D341Med (cell line): Measurements from ENCODE around the gene MEF2A.

Experiments
- DNase-seq: peaks from one replicate; pipeline ENCODE4 v3.0.0; 2012; ENCODE audit warnings: low spot score

MEF2A gene

DNA sequence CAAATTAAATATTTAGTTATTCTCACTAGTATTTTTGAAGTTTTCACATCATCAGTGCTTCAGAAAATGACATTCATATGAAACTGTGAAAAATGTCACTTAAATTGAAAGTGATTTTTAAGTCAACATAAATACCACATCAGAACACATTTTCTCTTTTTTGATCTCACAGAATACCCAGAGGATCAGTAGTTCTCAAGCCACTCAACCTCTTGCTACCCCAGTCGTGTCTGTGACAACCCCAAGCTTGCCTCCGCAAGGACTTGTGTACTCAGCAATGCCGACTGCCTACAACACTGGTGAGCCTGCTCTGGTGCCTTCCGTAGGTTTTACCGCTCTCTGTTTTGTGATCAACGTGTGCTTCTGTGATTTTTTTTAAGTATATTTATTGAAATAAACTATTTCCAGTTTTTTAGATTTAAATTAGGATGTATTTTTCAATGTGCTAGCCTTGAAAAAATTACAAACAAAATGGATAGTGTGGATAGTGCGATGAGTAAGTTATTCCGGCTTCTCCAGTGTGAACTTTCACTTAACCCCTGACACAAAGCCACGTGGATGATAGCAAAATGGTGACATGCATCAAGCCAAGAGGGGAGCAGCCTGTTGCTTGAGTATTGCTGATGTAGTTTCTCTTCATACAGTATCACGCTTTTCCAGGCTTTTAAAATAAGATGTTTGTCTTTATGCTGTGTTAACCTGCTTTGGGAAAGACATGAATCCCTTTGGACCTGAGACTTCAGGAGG, 140.9 kb downstream of the MEF2A start:
- DNase-seq, result no peak

DNA sequence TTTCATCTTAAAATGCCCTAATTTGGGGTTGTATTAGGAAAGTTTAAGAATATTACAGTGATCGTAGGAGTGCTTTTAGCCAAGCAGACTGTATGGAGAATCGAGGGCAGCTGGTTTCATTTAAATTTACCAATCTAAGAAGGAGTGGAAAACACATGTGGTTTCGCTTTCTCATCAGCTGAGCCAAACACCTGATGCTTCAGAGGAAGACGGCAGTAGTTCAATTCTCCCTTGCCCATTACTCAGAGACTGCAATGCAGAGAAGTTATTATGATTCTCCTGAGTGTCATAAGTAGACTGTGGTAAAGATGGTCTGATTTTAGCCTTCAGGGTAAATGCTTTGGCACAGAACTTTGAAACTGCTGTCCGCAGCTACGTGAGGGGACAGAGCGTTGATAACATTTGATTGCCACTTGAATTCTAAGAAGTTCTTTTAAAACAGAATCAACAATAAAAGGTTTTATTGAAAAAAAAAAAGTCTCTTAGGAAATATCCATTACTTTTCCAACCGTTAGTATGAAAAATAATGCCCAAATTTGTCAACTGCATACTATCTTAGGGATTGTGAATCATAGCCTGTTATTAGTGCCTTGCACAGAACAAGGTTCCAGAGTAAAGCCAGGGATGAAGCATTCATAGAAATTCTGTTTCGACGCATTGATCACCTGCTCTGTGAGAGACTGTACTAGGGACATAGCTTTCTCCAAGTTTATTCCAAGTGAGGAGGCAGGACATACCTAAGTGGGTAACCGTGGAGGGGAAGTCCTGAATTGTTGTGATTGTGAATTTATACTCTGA, 141.9 kb downstream of the MEF2A start:
- no peak for DNase-seq

DNA sequence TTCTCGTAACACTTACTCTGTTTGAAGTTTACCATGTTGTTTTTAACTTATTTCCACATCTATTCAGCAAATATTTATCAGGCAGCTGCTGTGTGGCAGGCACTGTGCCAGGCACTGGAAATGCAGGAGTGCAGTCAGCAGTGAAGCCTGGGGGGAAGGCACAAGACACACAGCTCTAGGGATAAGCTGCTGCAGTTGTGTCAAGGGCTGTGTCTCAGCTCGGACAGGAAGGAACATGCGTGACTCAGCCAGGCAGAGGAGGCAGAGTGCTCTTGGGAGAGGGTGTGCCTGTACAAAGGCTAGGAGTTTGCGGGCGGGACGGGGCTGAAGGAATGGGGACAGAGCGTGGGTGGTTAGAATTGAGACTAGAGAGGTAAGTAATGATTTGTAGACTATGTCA, 142.8 kb downstream of the MEF2A start:
- no peak for DNase-seq

DNA sequence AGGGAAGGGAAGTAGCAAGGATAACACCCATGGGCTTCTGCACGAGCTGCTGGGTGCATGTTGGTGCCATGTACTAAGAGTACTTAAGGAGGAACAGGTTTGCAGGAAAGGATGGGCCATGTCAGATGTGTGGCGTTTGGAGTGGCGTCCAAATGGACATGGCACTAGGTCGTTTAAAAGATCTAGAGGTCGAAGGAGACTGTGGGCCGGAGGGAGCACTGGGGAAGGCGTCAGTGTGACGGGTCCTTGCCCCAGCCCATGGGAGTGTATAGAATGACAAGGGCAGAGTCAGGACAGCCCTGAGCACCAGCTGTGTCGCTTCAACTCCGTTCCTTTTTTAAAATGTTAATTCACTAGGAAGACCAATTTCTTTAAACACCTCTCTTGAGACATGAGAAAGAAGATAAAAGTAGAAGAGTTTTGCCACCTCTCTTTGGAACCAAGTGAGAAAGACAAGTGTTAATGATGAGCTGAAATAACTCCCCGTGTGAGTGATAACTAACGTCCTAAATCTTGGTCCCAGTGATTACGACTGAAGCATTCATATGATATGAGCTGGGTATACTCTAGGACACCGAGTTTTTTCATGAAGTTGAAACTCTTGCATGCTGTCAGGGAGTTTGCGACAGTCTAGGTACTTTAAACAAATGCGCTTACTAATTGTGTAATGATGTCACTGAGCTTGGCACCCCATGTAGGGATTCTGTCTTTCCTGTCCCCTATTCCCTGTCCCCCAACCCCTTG, 143.6 kb downstream of the MEF2A start:
- DNase-seq, result no peak

DNA sequence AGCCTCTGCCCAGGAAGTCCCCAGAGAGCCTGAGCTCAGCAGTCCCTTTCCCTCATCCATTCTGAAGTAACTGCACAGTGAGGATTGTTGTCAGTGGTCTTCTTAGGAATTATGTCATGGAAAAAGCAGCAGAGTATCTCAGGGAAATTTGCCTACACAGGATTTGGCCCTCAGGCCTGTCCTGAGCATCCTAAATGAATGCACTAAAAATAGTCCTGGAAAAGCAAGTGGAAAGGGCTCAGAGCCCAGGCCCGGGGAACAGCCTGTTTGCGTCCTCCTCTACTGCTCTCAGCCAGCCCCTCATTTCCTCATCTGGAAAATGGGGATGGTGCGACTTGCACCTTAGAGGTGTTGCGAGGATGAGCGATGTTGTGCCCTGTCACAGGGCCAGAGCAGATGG, 145.8 kb downstream of the MEF2A start:
- no peak for DNase-seq

DNA sequence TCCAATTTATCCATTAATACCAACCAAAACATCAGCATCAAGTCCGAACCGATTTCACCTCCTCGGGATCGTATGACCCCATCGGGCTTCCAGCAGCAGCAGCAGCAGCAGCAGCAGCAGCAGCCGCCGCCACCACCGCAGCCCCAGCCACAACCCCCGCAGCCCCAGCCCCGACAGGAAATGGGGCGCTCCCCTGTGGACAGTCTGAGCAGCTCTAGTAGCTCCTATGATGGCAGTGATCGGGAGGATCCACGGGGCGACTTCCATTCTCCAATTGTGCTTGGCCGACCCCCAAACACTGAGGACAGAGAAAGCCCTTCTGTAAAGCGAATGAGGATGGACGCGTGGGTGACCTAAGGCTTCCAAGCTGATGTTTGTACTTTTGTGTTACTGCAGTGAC, 146.6 kb downstream of the MEF2A start:
- no peak for DNase-seq

DNA sequence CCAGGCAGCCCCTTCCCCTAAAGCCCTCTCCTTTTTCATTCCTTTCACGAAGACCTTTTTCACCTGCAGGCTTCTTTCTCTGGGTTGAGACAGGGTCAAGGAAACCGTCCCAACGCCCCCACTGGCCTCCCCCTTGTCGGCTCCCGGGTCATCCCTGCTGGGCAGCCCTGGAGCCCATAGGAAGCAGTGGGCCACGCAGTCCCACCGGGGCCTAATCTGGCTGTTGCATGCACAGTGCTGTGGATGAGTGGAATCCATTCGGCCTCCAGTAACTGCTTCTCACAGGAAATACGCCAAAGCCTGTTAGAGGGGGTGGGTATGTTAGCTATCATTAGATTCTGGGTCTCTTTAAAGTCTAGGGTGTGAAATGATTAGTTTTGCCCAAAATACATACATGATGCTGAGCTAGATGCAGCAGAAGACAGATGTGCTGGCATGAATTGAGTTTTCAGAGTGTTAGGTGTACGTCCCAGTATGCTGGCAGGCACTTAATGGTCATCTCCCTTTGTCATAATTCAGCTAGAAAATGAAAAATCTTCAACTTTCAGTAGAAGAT, 150.8 kb downstream of the MEF2A start:
- DNase-seq, result no peak

DNA sequence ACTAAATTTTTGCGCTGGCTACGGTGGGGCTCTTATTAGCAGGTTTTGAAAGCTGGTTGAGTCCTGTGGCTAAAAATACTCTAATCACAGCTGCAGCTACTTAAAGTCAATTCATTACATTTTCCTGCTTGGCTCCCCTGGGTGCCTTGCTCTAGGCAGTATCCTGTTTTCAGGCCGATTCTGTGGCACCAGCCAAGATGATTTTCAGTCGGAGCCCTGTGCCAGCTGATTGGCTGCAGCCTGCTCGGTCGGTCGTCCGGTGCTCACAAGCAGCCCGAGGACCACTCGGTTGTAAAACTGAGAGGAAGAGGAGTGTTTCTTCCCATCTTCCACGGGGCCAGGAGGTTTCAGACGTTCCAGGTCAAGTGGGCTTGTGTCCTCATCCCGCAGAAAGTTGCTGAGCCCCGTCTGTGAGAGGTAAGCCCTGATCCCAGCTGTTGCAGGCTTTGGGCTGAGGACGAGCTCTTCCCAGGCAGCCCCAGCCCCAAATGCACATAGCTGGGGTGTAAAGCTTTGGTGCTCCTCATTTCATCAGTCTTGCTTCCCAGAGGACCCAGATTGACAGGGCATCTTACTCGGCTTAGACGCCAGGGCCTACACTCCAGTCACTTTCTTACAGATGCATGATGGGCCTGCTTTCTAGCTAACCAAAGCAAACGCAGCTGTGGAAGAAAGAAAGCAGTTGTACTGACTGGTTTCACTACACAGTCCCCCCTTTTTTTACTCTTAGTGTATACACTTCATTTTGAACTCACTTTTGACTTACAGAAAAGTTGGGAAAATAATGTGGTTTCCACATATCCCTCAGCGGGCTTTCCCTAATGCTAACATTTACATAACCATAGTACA, 151.6 kb downstream of the MEF2A start:
- no peak for DNase-seq

DNA sequence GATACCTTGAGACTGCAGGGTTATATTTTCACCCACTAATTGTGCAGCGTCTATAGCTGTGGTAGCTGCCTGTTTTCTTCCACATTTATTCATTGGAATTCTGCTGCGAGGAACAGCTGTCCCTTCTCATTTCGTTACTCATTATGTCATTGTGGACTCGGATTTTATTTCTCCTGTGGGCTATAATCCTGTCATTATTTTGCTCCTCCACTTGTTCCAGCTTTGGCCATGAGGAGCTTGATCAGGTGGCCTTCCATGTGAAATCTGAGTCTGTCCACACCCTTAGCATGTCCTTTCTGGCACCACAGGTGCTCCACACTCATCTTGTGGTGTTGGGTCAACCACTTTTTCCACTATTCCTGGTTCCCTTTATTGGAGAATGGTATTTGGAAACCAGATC, 152.6 kb downstream of the MEF2A start:
- no peak for DNase-seq

DNA sequence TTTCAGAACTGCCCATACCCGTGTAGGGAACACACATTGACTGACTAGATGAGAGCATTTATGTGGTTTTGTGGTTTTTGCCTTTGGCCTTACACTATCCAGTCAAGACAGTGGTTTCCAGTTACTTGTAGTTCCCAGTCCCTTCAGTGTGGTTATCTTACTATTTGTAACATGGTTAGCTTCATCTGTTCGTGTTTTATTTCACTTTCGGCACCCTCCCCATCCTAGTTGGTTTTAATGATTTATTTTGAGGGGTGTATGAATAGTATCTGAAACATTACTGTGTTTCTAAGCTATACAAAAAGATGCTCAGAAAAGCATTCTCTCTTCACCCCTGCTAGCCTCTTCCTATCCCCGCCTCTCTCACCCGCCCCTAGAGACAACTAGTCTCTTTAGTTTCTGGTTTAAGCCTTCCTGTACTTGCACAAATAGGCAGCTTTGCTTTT, 153.3 kb downstream of the MEF2A start:
- DNase-seq, result no peak

DNA sequence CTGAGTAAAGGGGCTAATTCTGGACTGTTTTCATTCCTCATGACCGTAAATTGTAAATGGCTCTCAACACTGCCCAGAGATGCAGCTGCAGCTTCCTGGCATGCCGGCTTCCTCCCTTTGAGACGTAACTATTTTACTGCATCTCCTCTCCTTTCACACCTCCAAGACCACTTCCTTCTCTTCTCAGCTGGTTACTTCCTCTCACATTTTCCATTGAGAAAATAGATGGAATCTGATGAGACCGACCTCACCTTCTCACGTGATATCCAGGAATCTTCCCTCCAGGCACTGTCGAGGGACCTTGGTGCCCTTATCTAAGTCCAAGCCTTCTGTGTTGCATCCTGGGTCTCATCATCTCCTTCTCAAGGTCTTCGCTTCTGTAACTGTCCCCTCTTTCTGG, 154.7 kb downstream of the MEF2A start:
- DNase-seq, result no peak

DNA sequence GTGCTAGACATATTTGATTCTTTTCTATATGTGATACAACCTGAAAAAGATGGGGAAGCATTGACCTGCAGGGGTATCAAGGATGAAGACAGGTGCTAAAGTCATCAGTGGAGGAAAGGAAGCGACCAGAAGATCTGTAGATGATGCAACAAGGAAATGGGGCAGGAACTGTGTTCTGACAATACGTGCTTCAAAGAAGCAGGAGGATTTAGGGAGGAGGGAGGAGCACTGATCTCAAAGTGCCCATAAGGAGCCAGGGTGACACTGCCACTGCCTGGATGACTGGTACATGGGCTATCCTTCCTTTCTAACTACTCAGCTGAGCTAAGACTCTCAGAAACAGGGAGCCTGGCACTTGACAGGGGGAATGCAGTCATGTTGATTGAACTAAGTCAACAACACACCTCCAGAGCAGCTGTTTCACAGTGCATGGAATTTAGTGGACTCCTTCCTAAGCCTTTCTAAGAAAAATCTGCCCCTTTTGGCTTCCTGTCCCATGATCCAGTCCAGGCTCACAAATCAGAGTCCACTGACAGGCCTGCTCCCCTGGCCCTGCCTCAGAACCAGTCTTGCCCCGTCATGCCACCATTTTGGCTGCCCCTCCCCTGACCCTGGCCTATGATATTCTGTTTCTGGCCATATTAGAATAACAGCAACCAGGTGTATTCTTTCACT, 155.5 kb downstream of the MEF2A start:
- no peak for DNase-seq

DNA sequence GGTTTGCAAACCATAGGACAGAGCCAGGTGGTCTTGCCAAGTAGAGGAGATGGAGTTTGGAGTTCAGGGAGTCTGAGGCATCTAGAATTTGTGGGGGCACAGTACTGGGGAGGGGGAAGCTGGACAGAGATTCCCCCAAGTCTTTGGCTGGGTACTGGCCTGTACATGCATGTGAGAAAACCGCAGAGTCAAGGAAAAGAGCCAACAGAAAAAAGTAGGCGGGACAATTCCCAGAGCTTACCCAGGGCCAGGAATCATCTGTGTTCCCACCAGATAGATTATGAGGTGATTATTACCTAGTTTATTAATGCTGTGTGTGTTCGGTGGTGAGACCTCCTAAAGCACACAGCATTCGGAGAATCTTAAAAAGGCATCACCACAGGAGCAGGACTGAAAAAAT, 156.1 kb downstream of the MEF2A start:
- no peak for DNase-seq

DNA sequence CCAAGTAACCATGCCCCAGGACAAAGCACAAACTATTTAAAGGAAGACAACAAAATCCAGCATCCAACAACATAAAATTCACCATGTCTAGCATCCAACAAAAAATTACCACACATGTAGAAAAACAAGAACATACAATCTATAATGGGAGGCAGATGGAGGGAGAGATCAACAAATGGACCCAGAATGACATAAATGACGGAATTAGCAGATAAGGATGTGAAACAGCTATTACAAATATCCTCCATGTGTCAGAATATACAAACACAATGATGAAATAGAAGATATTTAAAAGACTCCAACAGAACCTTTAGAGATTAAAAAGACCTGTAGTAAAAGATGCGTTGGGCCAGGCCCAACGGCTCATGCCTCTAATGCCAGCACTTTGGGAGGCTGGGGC, 156.6 kb downstream of the MEF2A start:
- no peak for DNase-seq

DNA sequence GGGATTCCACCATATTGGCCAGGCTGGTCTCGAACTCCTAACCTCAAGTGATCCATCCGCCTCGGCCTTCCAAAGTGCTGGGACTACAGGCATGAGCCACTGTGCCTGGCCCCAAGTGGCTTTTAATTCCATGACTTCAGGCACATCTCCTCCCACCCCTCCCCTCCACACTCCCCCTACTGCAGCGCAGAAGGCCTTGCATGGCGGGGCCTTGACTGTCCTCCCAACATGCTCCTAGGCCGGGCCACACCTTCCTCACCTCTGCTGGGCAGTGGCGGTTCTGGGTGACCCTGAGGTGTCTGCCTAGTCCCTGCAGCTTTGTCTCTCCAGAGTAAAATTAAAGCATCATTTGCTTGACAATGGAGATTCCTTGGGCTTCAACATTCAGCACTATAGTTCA, 160.5 kb downstream of the MEF2A start:
- no peak for DNase-seq

DNA sequence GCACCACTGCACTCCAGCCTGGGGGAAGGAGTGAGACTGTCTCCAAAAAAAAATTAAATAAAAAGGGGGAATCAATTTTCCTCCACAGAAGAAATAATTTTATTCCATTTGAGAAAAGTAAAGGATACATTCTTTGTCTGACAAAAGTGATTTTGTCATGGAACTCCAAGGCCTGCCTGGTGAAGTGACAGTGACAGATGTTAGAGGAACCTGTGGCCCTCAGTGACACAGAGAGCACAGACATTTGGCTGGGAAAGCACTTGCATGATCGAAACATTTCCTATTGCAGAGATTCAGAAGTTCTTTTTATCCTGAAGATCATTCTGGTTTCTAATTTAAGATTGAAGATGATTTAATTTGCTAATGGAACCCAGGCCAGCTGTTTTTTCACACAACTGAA, 161.5 kb downstream of the MEF2A start:
- no peak for DNase-seq

DNA sequence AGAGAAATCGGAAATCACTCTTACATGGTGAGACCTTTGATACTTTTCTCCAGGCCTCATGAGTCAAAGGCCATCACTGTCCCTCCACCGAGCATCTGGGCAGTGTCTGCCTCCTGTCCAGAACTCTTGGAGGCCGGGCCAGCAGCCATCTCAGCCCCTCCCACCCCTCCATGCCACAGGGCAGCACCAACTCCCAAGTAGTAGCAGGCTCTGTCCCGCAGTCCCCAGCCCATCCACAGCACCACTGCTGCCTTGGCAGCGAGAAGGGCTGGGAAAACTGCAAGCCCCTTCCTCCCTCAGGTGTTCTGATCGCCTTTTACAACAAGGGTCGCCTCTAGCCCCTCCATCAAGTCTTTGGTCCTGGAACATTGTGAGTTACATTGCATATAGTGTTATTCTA, 161.9 kb downstream of the MEF2A start:
- DNase-seq, result no peak

DNA sequence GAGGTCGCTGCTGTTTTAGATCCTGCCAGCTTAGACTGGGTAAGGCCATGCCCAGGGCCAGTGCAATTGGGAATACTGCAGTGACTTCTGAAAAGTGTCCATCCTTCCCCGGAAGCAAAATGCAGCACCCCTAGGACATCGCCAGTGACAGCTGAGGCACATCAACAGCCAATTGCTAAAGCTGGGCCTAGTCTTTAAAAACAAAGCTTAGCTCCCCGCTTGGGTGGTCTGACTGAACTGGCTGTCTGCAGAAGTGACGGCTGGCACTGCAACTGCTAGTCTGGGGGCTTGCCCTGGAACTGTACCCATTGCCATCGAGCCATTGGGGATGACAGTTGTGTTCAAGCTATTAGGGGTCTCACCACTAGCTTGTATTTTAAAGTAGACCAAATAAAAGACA, 163.1 kb downstream of the MEF2A start:
- no peak for DNase-seq

DNA sequence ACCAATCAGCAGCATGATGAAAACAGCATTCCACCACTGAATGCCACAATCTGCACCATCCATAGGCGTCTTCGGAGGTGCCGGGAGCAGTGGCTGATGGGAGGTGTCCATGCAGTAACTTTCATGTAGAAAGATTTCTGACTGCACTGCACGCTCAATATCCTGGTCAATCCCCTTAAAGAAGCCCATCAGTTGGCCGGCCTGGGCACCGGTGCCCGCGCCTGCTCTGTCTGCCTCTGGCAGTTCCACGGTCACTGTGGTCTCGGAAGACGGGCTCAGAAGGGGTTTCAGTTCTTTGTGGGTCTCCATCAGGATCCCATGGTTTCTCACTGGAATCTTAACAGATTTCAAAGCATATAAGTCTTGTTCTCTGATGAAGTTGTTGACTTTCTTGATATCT, 163.5 kb downstream of the MEF2A start:
- DNase-seq, result no peak

DNA sequence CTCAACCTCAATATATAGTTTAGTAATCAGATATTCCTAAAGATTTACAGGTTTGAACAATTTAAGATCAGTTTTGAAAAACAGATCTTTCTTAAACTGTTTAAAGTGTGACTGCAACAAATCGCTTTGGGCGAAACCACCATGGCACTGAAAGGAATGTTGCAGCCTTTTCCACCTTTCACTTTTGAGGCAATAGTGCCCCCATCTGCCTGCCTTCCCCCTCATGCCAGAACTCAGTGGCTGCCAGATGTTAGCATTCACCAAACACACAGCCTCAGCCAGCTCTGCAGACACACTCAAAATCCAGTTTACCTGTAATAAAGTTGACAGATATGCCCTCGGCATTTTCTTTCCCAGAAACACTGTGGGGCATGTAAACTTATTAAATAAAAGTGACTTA, 164.1 kb downstream of the MEF2A start:
- DNase-seq, result peak; percentile 51
